ENCODE measurements around the gene RNF10.
A peak's percentile ranks its signal among the peaks of the same experiment; 100 is the strongest.
"Not testable (repeated sequence)": the region's sequence is repeated elsewhere in the genome, so short reads cannot be mapped to it uniquely, and the experiment has no call there.

The RNF10 gene

GRCh38 chr12:120581998-120582397, 47.8 kb downstream of the RNF10 start:
- no peak for DNase-seq

- DNase-seq, result peak; percentile 79
These were observed 49.4 kb downstream of the RNF10 start for GRCh38 chr12:120583478-120584030.

- peak; percentile 5 for DNase-seq
These were observed 50.4 kb downstream of the RNF10 start for GRCh38 chr12:120584343-120585149.

GRCh38 chr12:120586206-120586605, 52.0 kb downstream of the RNF10 start:
- peak; percentile 75 for DNase-seq

GRCh38 chr12:120586860-120587259, 52.7 kb downstream of the RNF10 start:
- no peak for DNase-seq

- no peak for DNase-seq
These were observed 54.2 kb downstream of the RNF10 start for GRCh38 chr12:120588371-120588770.

- DNase-seq, result no peak
These were observed 55.1 kb downstream of the RNF10 start for GRCh38 chr12:120588948-120589930.

GRCh38 chr12:120590741-120591407, 56.7 kb downstream of the RNF10 start:
- no peak for DNase-seq

GRCh38 chr12:120592121-120593049, 58.2 kb downstream of the RNF10 start:
- DNase-seq, result no peak

GRCh38 chr12:120596901-120597300, 62.7 kb downstream of the RNF10 start:
- no peak for DNase-seq

- DNase-seq, result no peak
These were observed 63.7 kb downstream of the RNF10 start for GRCh38 chr12:120597861-120598260.

- DNase-seq, result no peak
These were observed 64.7 kb downstream of the RNF10 start for GRCh38 chr12:120598674-120599463.

- DNase-seq, result no peak
These were observed 65.8 kb downstream of the RNF10 start for GRCh38 chr12:120599672-120600552.

- DNase-seq, result not testable (repeated sequence)
These were observed 68.3 kb downstream of the RNF10 start for GRCh38 chr12:120602416-120602815.

- no peak for DNase-seq
These were observed 76.4 kb downstream of the RNF10 start for GRCh38 chr12:120610560-120610959.

GRCh38 chr12:120611534-120611933, 77.4 kb downstream of the RNF10 start:
- not testable (repeated sequence) for DNase-seq

- DNase-seq, result no peak
These were observed 80.7 kb downstream of the RNF10 start for GRCh38 chr12:120614848-120615247.

GRCh38 chr12:120617193-120617592, 83.0 kb downstream of the RNF10 start:
- DNase-seq, result not testable (repeated sequence)

- not testable (repeated sequence) for DNase-seq
These were observed 83.6 kb downstream of the RNF10 start for GRCh38 chr12:120617767-120618166.

All from NCI-H2227 treated with DMSO at 0.1 percent for 48 hours (cell line).